Activated naive CD8-positive, alpha-beta T cell treated with anti-CD3 and anti-CD28 coated beads for 36 hours (primary cell): Measurements from ENCODE around the gene THSD4. TPM values are rescaled to one million over a fixed set of nuclear protein-coding genes. Genes with fewer than 3 reads are reported as not detected.
"Not testable (repeated sequence)": the region's sequence is repeated elsewhere in the genome, so short reads cannot be mapped to it uniquely, and the experiment has no call there.

Experiments
- DNase-seq: peaks from one replicate; pipeline ENCODE4 v3.0.0; 2021
- H3K27ac Mint-ChIP-seq: one replicate; pipeline ENCODE4 v1.8.0; 2022; ENCODE audit warnings: mild to moderate bottlenecking, moderate library complexity, mixed read lengths
- H3K27me3 Mint-ChIP-seq: one replicate; pipeline ENCODE4 v1.8.0; 2022; ENCODE audit warnings: mild to moderate bottlenecking, mixed read lengths
- H3K36me3 Mint-ChIP-seq: one replicate; pipeline ENCODE4 v1.8.0; 2021; ENCODE audit warnings: mild to moderate bottlenecking, mixed read lengths
- H3K4me1 Mint-ChIP-seq: one replicate; pipeline ENCODE4 v1.8.0; 2021; ENCODE audit warnings: mixed read lengths
- H3K4me3 Mint-ChIP-seq: one replicate; pipeline ENCODE4 v1.8.0; 2022; ENCODE audit warnings: mild to moderate bottlenecking, moderate library complexity, mixed read lengths
- H3K9me3 Mint-ChIP-seq: one replicate; pipeline ENCODE4 v1.8.0; 2022; ENCODE audit warnings: mixed read lengths
- total RNA-seq, 2 experiments: library from RNA; stranded (reverse); gene quantifications; one replicate each; pipeline ENCODE4 v1.2.3, GENCODE V29; 2021

Gene THSD4
- total RNA-seq, 2 experiments from 2014 or later: not detected

DNA sequence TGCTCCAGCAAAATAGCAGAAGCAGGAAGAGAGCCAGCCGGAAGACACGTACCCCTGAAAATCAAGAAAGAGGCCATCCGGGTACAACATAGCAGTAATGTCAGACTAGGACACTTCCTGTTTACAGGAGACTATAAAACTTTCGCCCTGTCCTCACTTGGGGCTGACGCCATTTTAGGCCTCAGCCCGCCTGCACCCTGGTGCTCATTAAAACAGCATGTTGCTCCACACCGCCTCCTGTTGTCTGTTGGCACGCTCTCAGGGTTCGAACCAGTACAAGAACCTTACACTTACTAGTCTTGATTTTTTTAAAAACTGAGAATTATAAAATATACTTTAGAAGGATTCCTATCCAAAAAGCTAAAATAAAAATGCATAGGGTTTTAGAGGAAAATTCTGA lies 535.3 kb downstream of the THSD4 start:
- Mint-ChIP-seq H3K36me3 (no peaks in the 10 kb centered on the region), H3K27ac (no peak overlapping the region), H3K4me3 (no peak overlapping the region), H3K4me1 (no peaks in the 10 kb centered on the region), H3K9me3 (no peaks in the 10 kb centered on the region), H3K27me3 (peaks cover 17% of the 10 kb centered on the region)
- DNase-seq: no peak

DNA sequence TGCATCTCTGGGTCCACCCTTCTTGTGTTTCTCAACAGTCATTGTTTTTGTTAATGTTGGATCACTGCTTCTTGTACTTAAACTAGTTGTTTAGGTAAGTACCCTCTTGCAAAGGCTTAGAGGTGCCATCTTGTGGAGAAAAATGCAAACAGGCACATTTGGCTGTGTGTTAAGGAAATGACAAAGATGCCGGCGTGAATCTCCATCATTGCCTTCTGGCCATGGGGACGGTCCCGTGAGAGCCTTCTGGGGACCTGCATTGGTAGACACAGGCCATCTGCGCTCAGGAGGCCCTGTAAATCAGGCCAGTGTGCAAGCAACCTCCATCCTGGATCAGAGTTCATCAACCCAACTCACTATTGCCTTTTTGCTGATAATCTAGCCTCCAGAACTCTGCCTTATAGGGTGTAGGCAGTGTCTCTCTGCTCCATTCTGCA lies 536.5 kb downstream of the THSD4 start:
- no peak overlapping the region for H3K27ac Mint-ChIP-seq
- no peak for DNase-seq
- H3K27me3 Mint-ChIP-seq: peaks cover 13% of the 10 kb centered on the region
- no peaks in the 10 kb centered on the region for H3K4me1 Mint-ChIP-seq
- H3K36me3 Mint-ChIP-seq: no peaks in the 10 kb centered on the region
- no peak overlapping the region for H3K4me3 Mint-ChIP-seq
- H3K9me3 Mint-ChIP-seq: no peaks in the 10 kb centered on the region

DNA sequence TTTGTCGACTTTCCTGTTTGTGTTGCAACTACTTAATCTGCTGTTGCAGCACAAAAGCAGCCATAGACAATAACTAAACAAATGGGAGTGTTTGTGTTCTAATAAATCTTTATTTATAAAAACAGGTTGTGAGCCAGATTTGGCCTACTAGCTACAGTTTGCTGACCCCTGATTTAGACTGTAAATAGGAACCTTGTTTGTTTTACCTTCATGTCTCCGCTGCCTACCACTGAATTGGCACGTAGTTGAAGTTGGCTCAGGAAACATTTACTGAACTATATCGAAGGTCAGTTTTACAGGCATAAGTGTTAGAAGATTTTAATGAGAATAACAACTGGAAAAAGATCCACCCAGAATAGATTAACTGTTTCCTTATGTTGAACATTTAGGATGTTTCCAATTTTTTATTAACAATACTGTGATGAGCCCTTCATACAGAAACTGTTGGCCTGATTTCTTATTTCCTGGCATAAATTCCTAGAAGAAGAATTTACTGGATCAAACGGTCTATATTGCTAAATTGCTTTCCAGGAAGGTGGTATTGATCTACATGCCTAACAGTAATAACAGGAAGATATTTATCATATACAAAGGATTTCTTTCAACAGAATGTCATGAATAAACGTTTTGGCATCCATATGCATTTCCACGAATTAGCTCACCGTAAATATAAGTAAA lies 538.9 kb downstream of the THSD4 start:
- Mint-ChIP-seq H3K9me3 (no peaks in the 10 kb centered on the region), H3K36me3 (no peaks in the 10 kb centered on the region), H3K4me1 (no peaks in the 10 kb centered on the region), H3K27me3 (peaks cover 6% of the 10 kb centered on the region), H3K4me3 (no peak overlapping the region), H3K27ac (no peak overlapping the region)
- no peak for DNase-seq

DNA sequence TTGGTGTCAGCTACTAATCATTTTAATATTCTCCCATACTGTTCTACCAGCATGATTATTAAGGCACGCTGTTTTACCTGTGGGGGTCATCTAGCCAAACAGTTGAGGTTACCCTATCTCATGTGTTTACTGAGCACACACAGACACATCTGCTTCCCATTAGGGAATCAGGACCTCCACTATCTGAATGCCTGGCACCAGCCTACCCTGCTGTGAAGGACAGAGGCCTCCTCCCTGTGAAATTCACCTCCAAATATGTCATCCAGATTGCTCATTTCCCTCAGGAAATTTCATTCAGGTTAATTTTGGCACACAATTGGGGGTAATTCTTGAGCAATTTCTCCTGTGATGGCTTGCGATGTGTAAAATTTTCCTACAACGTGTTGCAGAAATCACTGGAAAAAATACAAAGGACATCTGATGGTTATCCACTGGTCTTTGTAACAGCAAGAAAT lies 539.5 kb downstream of the THSD4 start:
- H3K4me1 Mint-ChIP-seq: no peaks in the 10 kb centered on the region
- H3K4me3 Mint-ChIP-seq: no peak overlapping the region
- H3K27me3 Mint-ChIP-seq: peaks cover 5% of the 10 kb centered on the region
- no peaks in the 10 kb centered on the region for H3K36me3 Mint-ChIP-seq
- H3K27ac Mint-ChIP-seq: no peak overlapping the region
- DNase-seq: no peak
- H3K9me3 Mint-ChIP-seq: no peaks in the 10 kb centered on the region

DNA sequence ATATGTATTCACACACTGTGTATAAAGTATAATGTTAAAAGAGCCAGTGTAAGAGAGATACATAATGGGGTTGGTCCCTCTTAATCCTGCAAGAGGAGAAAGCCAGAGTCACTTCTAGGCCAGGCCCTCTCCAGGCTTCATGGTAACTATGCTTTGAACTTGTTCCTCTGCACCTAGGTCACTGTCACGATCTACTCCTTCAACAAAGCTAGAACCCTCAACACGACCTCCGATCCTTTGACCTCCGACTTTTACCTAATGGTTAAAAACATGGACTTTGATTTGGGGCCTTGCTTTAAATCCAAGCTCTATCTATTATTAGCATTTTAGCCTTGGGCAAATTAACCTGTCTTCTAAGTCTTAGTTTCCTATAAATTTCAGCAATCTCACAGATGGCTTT lies 541.2 kb downstream of the THSD4 start:
- Mint-ChIP-seq H3K4me1 (no peaks in the 10 kb centered on the region), H3K36me3 (no peaks in the 10 kb centered on the region), H3K27me3 (peaks cover 11% of the 10 kb centered on the region), H3K27ac (no peak overlapping the region), H3K4me3 (no peak overlapping the region), H3K9me3 (no peaks in the 10 kb centered on the region)
- DNase-seq: no peak

DNA sequence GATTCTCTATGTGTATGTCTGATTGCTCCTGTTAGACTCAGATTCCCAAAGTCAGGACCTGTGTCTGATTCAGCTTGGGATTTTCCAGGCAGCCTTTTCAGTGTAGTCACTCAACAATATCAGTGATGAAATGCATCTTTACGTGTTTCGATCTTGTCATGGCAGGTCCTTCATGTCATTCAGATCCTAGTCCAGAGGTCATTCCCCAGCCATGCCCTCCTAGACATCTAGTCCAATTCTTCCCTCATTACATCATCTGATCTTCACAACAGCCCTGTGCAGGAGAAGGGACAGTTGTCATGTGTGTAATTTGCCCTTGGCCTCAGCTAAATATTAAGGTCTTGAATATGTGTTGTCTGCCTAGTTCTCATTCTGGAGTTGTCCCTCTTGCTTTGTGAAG lies 541.9 kb downstream of the THSD4 start:
- no peak overlapping the region for H3K4me3 Mint-ChIP-seq
- no peaks in the 10 kb centered on the region for H3K4me1 Mint-ChIP-seq
- no peaks in the 10 kb centered on the region for H3K9me3 Mint-ChIP-seq
- peaks cover 11% of the 10 kb centered on the region for H3K27me3 Mint-ChIP-seq
- no peak for DNase-seq
- no peaks in the 10 kb centered on the region for H3K36me3 Mint-ChIP-seq
- no peak overlapping the region for H3K27ac Mint-ChIP-seq

DNA sequence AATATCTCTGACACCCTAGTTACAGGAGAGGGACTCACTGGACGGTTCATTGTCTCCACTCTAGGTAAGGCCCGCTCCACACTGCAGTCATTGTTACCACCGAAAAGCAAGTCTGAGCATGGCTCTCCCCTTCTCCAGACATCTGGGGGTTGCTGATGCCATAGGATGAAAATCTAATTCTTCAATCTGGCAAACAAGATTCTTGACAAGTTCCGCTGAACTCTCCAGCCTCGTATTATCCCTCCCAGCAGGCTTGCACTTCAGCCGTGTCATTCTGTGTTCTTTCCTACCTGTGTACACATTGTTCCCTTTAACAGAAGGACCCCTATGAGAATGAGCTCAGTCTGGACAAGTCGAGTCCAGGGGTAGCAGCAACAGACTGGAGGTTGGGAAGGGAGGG lies 542.8 kb downstream of the THSD4 start:
- H3K27me3 Mint-ChIP-seq: peaks cover 11% of the 10 kb centered on the region
- H3K27ac Mint-ChIP-seq: no peak overlapping the region
- H3K4me3 Mint-ChIP-seq: no peak overlapping the region
- DNase-seq: no peak
- no peaks in the 10 kb centered on the region for H3K9me3 Mint-ChIP-seq
- no peaks in the 10 kb centered on the region for H3K36me3 Mint-ChIP-seq
- no peaks in the 10 kb centered on the region for H3K4me1 Mint-ChIP-seq

DNA sequence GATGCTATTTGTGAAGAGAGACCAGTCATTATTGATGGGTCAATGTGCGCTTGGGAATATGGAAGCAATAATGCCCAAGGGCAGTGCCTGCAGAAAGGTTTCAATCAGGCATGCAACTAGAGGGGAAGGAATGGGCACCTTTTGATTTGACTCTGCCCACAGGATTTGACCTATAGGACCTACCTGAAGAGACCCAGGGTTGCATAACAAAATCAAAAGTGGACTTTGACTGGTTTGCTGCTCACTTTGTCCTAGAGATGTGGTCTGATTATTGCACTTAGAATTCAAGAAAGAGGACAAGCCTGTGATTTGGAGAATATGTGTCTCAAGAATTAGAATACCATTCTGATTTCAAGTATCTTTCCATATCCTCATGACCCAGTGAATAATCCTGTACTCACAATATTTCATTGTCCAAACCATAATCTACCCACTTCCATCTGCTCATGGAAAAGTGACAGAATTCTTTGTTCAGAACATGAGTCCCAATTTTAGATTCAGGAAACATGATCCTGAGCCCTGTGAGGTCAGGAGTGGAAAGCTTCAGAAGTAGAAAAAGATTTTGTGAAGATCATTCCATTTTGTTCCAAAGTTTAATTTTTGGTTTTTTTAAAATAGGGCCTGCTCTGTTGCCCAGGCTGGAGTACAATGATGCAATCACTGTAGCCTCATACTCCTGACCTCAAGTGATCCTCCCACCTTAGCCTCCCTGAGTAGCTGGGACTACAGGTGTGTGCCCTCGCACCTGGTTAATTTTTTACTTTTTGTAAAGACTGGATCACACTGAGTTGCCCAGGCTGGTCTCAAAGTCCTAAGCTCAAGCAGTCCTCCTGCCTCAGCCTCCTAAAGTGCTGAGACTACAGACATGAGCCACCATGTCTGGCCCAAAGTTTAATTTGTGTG lies 543.8 kb downstream of the THSD4 start:
- Mint-ChIP-seq H3K4me3 (no peak overlapping the region), H3K9me3 (no peaks in the 10 kb centered on the region), H3K4me1 (no peaks in the 10 kb centered on the region), H3K27ac (no peak overlapping the region), H3K27me3 (peaks cover 11% of the 10 kb centered on the region), H3K36me3 (no peaks in the 10 kb centered on the region)
- no peak for DNase-seq

DNA sequence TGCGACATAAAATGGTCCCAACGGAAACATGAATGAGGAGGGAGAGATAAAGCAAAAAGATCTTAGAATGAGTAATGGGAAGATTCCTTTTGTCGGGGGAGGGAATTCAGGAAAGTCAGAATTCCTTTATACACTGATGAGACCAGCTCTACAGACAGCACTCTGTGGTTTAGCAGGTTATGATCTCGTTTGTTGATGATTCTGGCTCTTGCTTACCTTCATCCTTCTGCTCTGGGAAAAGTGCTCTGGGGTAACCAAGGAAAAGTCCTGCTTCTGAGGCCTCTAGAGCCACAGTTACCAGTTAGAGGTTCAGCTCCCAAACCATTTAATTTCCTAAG lies 544.4 kb downstream of the THSD4 start:
- H3K27me3 Mint-ChIP-seq: peaks cover 11% of the 10 kb centered on the region
- H3K4me3 Mint-ChIP-seq: no peak overlapping the region
- DNase-seq: no peak
- no peaks in the 10 kb centered on the region for H3K36me3 Mint-ChIP-seq
- H3K27ac Mint-ChIP-seq: no peak overlapping the region
- no peaks in the 10 kb centered on the region for H3K4me1 Mint-ChIP-seq
- H3K9me3 Mint-ChIP-seq: no peaks in the 10 kb centered on the region

DNA sequence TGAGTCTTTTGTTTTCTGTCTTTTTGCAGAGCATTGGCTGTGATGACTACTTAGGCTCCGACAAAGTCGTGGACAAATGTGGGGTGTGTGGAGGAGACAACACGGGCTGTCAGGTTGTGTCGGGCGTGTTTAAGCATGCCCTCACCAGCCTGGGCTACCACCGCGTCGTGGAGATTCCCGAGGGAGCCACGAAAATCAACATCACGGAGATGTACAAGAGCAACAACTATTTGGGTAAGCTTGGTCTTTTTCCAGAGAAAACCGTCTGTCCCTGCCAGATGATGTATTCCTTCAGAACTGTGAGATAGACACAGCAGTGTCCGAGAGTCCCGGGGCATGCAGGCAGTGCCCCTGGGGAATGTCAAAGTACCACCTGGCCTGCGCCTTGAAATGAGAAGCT lies 545.2 kb downstream of the THSD4 start:
- H3K9me3 Mint-ChIP-seq: peaks cover under 1% of the 10 kb centered on the region
- no peak for DNase-seq
- H3K4me3 Mint-ChIP-seq: no peak overlapping the region
- H3K36me3 Mint-ChIP-seq: no peaks in the 10 kb centered on the region
- no peaks in the 10 kb centered on the region for H3K4me1 Mint-ChIP-seq
- no peak overlapping the region for H3K27ac Mint-ChIP-seq
- peaks cover 9% of the 10 kb centered on the region for H3K27me3 Mint-ChIP-seq

DNA sequence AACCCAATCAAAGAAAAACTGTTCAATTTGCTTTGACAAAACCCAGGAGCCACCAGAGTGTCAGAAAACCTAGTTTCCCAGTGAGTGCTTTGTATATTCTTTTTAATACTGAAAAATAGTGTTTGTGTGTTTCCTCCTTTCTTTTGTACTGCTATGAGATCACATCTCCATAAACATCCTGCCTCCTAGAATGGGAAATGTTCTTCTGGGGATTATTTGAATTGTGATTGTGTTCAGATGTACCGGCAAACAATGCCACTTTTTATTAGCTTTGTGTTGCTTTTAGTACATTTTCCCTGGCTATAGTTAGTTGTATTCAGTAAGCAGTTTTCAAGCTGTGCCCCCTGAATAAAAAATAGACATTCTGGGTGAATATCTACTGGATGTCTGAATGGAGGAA lies 547.0 kb downstream of the THSD4 start:
- Mint-ChIP-seq H3K9me3 (peaks cover 4% of the 10 kb centered on the region), H3K27me3 (peaks cover 16% of the 10 kb centered on the region), H3K36me3 (no peaks in the 10 kb centered on the region), H3K27ac (no peak overlapping the region), H3K4me3 (no peak overlapping the region), H3K4me1 (no peaks in the 10 kb centered on the region)
- no peak for DNase-seq

DNA sequence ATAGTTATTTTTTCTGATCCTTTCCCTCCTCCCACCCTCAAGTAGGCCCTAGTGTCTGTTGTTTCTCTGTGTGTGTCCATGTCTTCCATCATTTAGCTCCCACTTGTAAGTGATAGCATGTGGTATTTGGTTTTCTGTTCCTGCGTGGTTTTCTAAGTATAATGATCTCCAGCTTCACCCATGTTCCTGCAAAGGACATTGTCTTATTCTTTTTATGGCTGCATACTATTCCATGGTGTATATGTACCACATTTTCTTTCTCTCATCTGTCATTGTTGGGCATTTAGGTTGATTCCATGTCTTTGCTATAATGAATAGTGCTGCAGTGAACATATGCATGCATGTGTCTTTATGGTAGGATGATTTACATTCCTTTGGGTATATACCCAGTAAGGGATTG lies 549.4 kb downstream of the THSD4 start:
- no peak for DNase-seq
- H3K27me3 Mint-ChIP-seq: peaks cover 23% of the 10 kb centered on the region
- no peak overlapping the region for H3K27ac Mint-ChIP-seq
- H3K36me3 Mint-ChIP-seq: no peaks in the 10 kb centered on the region
- H3K4me1 Mint-ChIP-seq: no peaks in the 10 kb centered on the region
- peaks cover 4% of the 10 kb centered on the region for H3K9me3 Mint-ChIP-seq
- H3K4me3 Mint-ChIP-seq: no peak overlapping the region

DNA sequence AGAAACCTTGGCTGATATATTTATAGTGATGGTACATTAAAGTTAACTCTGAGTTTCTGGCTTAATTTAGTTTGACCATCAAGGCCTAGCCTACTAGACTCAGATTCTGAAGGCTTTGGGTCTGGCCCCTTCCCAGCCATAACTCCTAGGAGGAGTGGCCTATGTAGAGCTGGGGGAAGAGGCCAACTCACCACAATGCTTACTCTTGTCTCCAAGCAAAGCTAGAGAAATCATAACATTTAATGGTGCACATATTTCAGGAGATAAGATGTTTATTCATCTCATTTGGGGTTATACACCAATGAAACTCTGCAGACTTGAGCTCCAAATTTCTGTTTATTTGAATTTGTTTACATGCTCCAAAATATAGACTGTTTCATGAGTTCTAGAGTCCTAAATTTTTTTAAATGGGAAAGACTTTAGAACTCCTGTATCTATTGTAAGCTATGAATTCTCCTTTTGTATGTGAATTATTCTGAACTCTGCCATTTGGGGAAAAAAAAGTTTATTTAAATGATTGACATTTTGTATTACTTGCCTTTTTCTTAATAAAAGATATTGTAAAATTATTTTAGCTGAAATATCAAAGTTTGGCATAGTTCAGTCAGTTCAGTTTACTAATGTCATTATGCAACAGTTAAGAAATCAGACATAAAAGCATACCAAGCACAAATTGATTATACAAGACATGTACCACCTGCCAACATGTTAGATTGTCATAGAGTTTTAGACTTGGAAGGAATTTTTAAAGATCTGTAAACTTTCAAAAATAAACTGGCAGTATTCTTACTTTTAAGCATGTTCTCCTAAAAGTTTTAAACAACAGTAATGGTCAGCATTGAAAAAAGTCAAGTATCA lies 551.7 kb downstream of the THSD4 start:
- Mint-ChIP-seq H3K27me3 (peaks cover 28% of the 10 kb centered on the region), H3K4me1 (no peaks in the 10 kb centered on the region), H3K27ac (no peak overlapping the region), H3K36me3 (no peaks in the 10 kb centered on the region), H3K4me3 (no peak overlapping the region), H3K9me3 (peaks cover 4% of the 10 kb centered on the region)
- no peak for DNase-seq

DNA sequence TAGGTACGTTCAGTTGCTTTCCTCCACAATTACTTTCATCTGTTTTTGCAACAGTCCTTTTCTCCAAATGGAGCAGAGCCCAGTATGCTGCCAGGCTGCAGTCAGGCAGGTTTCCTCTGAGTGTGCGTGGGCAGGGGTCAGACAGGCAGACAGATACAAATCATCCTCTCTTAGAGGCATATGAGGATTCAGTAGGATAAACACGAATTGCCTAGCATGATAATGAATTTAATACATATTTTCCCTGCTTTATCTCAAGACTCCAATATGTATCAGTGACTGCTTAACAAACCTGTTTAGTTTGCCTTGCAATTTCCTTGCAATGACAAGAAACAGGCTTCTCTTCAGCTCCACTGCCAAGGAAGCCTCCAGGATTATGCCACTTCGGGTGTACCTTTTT lies 554.4 kb downstream of the THSD4 start:
- H3K36me3 Mint-ChIP-seq: no peaks in the 10 kb centered on the region
- H3K27me3 Mint-ChIP-seq: peaks cover 38% of the 10 kb centered on the region
- DNase-seq: no peak
- no peak overlapping the region for H3K4me3 Mint-ChIP-seq
- no peak overlapping the region for H3K27ac Mint-ChIP-seq
- H3K4me1 Mint-ChIP-seq: no peaks in the 10 kb centered on the region
- H3K9me3 Mint-ChIP-seq: peaks cover 4% of the 10 kb centered on the region

DNA sequence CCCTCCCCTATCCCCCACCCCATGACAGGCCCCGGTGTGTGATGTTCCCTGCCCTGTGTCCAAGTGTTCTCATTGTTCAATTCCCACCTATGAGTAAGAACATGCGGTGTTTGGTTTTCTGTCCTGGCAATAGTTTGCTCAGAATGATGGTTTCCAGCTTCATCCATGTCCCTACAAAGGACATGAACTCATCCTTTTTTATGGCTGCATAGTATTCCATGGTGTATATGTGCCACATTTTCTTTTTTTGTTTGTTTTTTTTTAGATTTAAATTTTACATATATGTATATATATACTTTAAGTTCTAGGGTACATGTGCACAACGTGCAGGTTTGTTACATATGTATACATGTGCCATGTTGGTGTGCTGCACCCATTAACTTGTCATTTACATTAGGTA lies 555.0 kb downstream of the THSD4 start:
- not testable (repeated sequence) for DNase-seq, H3K27ac Mint-ChIP-seq, H3K4me3 Mint-ChIP-seq, H3K9me3 Mint-ChIP-seq, H3K36me3 Mint-ChIP-seq, H3K4me1 Mint-ChIP-seq
- peaks cover 39% of the 10 kb centered on the region for H3K27me3 Mint-ChIP-seq
